Upper lobe of left lung (tissue), 6 donors: Measurements from ENCODE around the gene FNIP1. TPM values are rescaled to one million over a fixed set of nuclear protein-coding genes. Genes with fewer than 3 reads are reported as not detected.

Experiments used
- ATAC-seq, 2 donors: fragments of 200-7000 bp; cut with Tn5 transposase; one replicate each; pipeline ENCODE4 v1.9.1; 2022; ENCODE audit warnings: mild to moderate bottlenecking in 2 of 2, moderate library complexity in 2 of 2; ENCODE audit not compliant: low FRiP score in 2 of 2
- DNase-seq, 2 donors: peaks; one replicate each; pipeline ENCODE4 v3.0.0-alpha.2; 2019 to 2020
- H3K27ac ChIP-seq, 4 donors: fragments of 200-600 bp; sonication (generic); one replicate each; pipeline ENCODE4 v1.5.1; 2016 to 2019
- H3K27me3 ChIP-seq, 4 donors: fragments of 200-600 bp; sonication (generic); one replicate each; pipeline ENCODE4 v1.5.1; 2017 to 2019
- H3K36me3 ChIP-seq, 4 donors: fragments of 200-600 bp; sonication (generic); one replicate each; pipeline ENCODE4 v1.5.1; 2016 to 2019
- H3K4me1 ChIP-seq, 4 donors: fragments of 200-600 bp; sonication (generic); one replicate each; pipeline ENCODE4 v1.5.1; 2018 to 2019
- H3K4me3 ChIP-seq, 4 donors: fragments of 200-600 bp; sonication (generic); one replicate each; pipeline ENCODE4 v1.5.1; 2017 to 2019; ENCODE audit warnings: mild to moderate bottlenecking in 2 of 4, moderate library complexity in 1 of 4
- H3K9me3 ChIP-seq, 4 donors: fragments of 200-600 bp; sonication (generic); one replicate each; pipeline ENCODE4 v1.5.1; 2018 to 2019
- EP300 ChIP-seq, 4 donors: sonication (generic); formaldehyde crosslinking; IDR thresholded peaks; one replicate each; pipeline ENCODE4 v1.5.1; 2017; ENCODE audit warnings: antibody characterized with exemption in 4 of 4, control low read depth in 2 of 4
- POLR2A ChIP-seq, 4 donors: fragments of 450-650 bp; IDR thresholded peaks; one replicate each; pipeline ENCODE4 v1.5.1; 2016 to 2017; ENCODE audit warnings: antibody characterized with exemption in 4 of 4, mild to moderate bottlenecking in 2 of 4
- POLR2AphosphoS5 ChIP-seq, 2 donors: sonication (generic); formaldehyde crosslinking; IDR thresholded peaks; one replicate each; pipeline ENCODE4 v1.5.1; 2017; ENCODE audit warnings: antibody characterized with exemption in 2 of 2
- WGBS, 2 donors: methylation state at CpG; one replicate each; pipeline ENCODE4 v1.1.5; 2017 to 2018; 5-methylcytosine and 5-hydroxymethylcytosine counted together
- total RNA-seq, 6 donors: library from RNA; depleted of rRNA in 4 of 6; stranded (reverse); fragments of >200 nt in 4 of 6; gene quantifications; one replicate each; pipeline versions ENCODE4 v1.1.0 to v1.2.1, GENCODE V29; 2016 to 2021
- TF ChIP-seq, protein P1 (sequence below), 6 experiments: fragments of 450-650 bp in 4 of 6; fragments of 200-600 bp in 2 of 6; sonication (generic) in 2 of 6; IDR thresholded peaks; one replicate each; pipeline ENCODE4 v1.5.1; 2016 to 2019; ENCODE audit warnings: antibody characterized with exemption in 6 of 6
- donor health status: DM: no; HTN: no; CAD: no; lungs with moderate emphysema.
- donor health status: DM: no; HTN: yes; CAD: no; lungs with severe emphysema.

The FNIP1 gene
- total RNA-seq, 6 donors from 2014 or later, result 34.4 to 58.7 (median 42.3) TPM

- Histone ChIP-seq H3K9me3 (peaks cover 0 to 6% (median 0%) of the 10 kb centered on the region in 4 donors), H3K36me3 (no peaks in the 10 kb centered on the region), H3K4me1 (no peaks in the 10 kb centered on the region), H3K27me3 (no peaks in the 10 kb centered on the region), H3K27ac (no peak overlapping the region), H3K4me3 (no peak overlapping the region)
- TF ChIP-seq EP300 (IDR thresholded peaks at IDR 0.05), result no peak
- no peak for TF ChIP-seq POLR2A (IDR thresholded peaks at IDR 0.05)
- TF ChIP-seq POLR2AphosphoS5 (IDR thresholded peaks at IDR 0.05), result no peak
- TF ChIP-seq, protein P1, sequence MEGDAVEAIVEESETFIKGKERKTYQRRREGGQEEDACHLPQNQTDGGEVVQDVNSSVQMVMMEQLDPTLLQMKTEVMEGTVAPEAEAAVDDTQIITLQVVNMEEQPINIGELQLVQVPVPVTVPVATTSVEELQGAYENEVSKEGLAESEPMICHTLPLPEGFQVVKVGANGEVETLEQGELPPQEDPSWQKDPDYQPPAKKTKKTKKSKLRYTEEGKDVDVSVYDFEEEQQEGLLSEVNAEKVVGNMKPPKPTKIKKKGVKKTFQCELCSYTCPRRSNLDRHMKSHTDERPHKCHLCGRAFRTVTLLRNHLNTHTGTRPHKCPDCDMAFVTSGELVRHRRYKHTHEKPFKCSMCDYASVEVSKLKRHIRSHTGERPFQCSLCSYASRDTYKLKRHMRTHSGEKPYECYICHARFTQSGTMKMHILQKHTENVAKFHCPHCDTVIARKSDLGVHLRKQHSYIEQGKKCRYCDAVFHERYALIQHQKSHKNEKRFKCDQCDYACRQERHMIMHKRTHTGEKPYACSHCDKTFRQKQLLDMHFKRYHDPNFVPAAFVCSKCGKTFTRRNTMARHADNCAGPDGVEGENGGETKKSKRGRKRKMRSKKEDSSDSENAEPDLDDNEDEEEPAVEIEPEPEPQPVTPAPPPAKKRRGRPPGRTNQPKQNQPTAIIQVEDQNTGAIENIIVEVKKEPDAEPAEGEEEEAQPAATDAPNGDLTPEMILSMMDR (IDR thresholded peaks at IDR 0.05), result no peak
- ATAC-seq (no peak), DNase-seq (no peak)
- 66 to 86% methylated on average over 1 to 2 of the region's 2 CpGs for WGBS, 2 donors
Observed at GRCh38 chr5:131825404-131826013, 28.7 kb upstream of the FNIP1 start.

DNA sequence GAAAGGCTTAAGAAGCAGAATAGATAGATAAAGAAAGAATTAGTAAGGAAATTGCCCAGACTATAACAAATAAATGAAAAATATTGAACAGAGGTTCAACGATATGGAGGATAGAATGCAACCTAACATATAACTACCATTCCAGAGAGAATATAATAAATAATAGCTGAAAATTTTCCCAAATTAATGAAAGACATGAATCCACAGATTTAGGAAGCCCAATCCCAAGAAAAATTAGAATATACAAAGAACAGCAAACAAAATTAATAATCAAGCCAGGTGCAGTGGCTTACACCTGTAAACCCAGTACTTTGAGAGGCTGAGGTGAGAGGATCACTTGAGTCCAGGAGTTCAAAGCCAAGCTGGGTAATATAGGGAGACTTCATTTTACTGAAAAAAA is 27.8 kb upstream of the FNIP1 start:
- TF ChIP-seq, protein P1 (IDR thresholded peaks at IDR 0.05), result no peak
- TF ChIP-seq EP300 (IDR thresholded peaks at IDR 0.05) (no peak), POLR2AphosphoS5 (IDR thresholded peaks at IDR 0.05) (no peak), POLR2A (IDR thresholded peaks at IDR 0.05) (no peak)
- Histone ChIP-seq H3K27ac (no peak overlapping the region), H3K4me3 (no peak overlapping the region), H3K9me3 (peaks cover 0 to 6% (median 0%) of the 10 kb centered on the region in 4 donors), H3K36me3 (no peaks in the 10 kb centered on the region), H3K27me3 (no peaks in the 10 kb centered on the region), H3K4me1 (no peaks in the 10 kb centered on the region)
- ATAC-seq, result no peak
- DNase-seq, result no peak
- WGBS, 2 donors, result 95 to 100% methylated on average over 1 of the region's 1 CpG

- WGBS, 2 donors, result 92 to 100% methylated on average over 1 of the region's 1 CpG
- H3K4me3 ChIP-seq, result no peak overlapping the region
- no peaks in the 10 kb centered on the region for H3K4me1 ChIP-seq
- H3K27me3 ChIP-seq, result no peaks in the 10 kb centered on the region
- ATAC-seq, result no peak
- TF ChIP-seq, protein P1 (IDR thresholded peaks at IDR 0.05), result no peak
- no peak for TF ChIP-seq EP300 (IDR thresholded peaks at IDR 0.05)
- no peak for TF ChIP-seq POLR2A (IDR thresholded peaks at IDR 0.05)
- TF ChIP-seq POLR2AphosphoS5 (IDR thresholded peaks at IDR 0.05), result no peak
- no peaks in the 10 kb centered on the region for H3K36me3 ChIP-seq
- DNase-seq, result no peak
- H3K9me3 ChIP-seq, result peaks cover 0 to 6% (median 0%) of the 10 kb centered on the region in 4 donors
- no peak overlapping the region for H3K27ac ChIP-seq
Observed at GRCh38 chr5:131821221-131821620, 24.4 kb upstream of the FNIP1 start.

- WGBS, 2 donors, result 86 to 88% methylated on average over 2 of the region's 2 CpGs
Observed at GRCh38 chr5:131818001-131818724, 21.3 kb upstream of the FNIP1 start.

More at GRCh38 chr5:131818001-131818724, 21.3 kb upstream of the FNIP1 start:
- ATAC-seq (no peak), DNase-seq (no peak)
- Histone ChIP-seq H3K9me3 (no peaks in the 10 kb centered on the region), H3K27ac (no peak overlapping the region), H3K4me3 (no peak overlapping the region), H3K4me1 (no peaks in the 10 kb centered on the region), H3K27me3 (no peaks in the 10 kb centered on the region), H3K36me3 (no peaks in the 10 kb centered on the region)
- TF ChIP-seq POLR2A (IDR thresholded peaks at IDR 0.05) (no peak), EP300 (IDR thresholded peaks at IDR 0.05) (no peak), POLR2AphosphoS5 (IDR thresholded peaks at IDR 0.05) (no peak)
- TF ChIP-seq, protein P1 (IDR thresholded peaks at IDR 0.05), result no peak
